ENCODE measurements around the gene NANOGP8.
"Not testable (repeated sequence)": the region's sequence is repeated elsewhere in the genome, so short reads cannot be mapped to it uniquely, and the experiment has no call there.

Gene NANOGP8

GRCh38 chr15:35092311-35092710 is 7.2 kb upstream of the NANOGP8 start:
- DNase-seq = no peak

- DNase-seq = no peak
Measured at GRCh38 chr15:35090104-35090807, 5.2 kb upstream of the NANOGP8 start.

DNA sequence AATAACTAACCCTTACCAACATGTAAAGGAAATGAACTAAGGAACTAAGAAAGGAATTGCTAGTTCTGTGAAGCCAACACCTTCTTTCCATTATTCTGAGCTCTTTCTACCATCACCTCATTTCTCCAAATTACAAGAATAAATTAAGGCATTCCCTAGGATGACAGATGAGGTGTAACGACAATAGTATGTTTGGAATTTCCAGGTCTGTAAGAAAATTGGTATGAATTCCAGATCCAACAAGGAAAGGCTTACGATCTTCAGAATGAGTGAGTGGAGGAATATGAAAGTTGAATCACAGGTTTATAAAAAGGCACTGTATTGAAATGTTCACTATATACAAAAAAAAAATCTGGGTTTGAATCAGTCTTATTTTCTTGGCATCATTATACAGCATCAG is 4.5 kb upstream of the NANOGP8 start:
- DNase-seq = no peak

DNA sequence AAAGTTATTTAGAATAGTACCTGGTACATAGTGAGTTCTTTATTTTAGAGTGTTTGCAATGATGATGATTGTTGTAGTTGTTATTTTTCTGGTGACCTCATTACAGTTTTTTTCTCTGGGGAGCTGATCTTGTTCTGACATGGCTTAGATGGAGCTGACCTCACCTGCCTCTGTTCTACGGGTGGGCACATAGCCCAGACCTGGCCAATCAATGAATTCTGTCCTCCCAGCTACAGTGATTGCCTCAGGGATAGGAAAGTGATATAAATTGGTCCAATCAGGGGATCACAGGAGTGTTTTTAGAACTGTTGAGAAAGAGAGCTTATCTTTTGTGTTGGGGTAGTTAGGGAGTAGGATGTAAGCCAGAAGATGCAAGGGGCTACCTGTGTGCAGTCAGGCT is 3.2 kb upstream of the NANOGP8 start:
- DNase-seq = no peak

DNA sequence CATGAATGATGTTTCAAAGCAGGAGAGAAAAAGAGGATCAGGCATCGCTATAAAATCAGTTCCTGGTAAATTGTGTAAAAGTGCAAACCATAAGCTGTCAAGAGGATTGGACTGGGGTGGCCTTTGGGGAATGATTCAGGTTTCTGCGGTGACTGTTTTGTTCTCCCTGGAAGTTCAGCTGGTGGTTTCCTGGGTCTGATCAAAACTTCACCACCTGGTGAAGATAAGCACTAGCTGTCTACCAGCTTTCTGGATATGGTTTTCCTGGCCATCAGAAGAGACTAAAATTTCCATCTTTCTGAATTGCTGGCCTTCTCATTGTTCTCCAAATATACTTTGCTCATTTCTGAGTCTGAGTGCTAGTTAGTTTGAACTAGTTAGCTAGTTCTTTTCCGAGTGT is 2.7 kb upstream of the NANOGP8 start:
- no peak for DNase-seq

DNA sequence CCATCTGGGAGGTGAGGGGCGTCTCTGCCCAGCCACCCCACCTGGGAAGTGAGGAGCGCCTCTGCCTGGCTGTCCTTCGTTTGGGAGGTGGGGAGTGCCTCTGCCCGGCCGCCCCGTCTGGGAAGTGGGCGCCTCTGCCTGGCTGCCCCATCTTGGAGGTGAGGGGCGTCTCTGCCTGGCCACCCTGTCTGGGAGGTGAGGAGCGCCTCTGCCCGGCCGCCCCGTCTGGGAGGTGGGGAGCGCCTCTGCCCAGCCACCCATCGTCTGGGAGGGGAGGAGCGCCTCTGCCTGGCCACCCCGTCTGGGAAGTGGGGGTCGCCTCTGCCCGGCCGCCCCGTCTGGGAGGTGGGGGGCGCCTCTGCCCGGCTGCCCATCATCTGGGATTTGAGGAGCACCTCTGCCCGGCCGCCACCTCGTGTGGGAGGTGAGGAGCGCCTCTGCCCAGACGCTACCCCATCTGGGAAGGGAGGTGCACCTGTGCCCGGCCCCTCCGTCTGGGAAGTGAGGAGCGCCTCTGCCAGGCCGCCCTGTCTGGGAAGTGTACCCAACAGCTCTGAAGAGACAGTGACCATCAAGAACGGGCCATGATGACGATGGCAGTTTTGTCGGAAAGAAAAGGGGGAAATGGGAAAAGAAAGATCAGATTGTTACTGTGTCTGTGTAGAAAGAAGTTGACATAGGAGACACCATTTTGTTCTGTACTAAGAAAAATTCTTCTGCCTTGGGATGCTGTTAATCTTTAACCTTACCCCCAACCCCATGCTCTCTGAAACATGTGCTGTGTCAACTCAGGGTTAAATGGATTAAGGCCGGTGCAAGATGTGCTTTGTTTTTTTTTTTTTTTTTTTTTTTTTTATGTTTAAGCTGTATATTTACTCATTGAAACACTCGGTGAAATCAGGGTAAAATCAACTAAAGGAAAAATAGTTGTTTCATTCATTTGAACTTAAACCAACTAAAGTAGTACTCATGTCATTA is 2.4 kb downstream of the NANOGP8 start:
- DNase-seq = not testable (repeated sequence)

- DNase-seq = not testable (repeated sequence)
Measured at GRCh38 chr15:35081626-35082365, 3.3 kb downstream of the NANOGP8 start.

DNA sequence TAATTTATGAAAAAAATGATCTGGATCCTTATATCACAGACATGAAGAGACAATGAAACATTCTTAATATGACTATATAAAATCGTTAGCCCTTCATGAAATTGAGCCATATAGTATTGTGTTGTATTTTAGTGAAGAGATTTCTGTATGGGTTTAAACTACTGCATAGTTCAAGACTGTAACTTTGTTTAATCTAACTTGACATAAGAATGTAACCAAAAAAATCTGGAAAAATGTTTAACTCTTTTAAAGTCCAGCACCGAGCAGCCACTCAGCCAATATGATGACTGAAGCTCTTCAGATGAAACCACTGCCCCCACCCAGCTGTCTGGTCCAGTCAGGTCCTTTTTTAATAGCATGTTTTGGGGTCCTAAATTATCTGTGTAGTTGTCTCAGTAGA is 4.9 kb downstream of the NANOGP8 start:
- DNase-seq = no peak

GRCh38 chr15:35078221-35078915 is 6.7 kb downstream of the NANOGP8 start:
- peak; percentile 5 for DNase-seq

GRCh38 chr15:35071106-35071505 is 14.0 kb downstream of the NANOGP8 start:
- DNase-seq = no peak

GRCh38 chr15:35068846-35069475 is 16.1 kb downstream of the NANOGP8 start:
- no peak for DNase-seq

GRCh38 chr15:35067496-35068347 is 17.4 kb downstream of the NANOGP8 start:
- DNase-seq = no peak

DNA sequence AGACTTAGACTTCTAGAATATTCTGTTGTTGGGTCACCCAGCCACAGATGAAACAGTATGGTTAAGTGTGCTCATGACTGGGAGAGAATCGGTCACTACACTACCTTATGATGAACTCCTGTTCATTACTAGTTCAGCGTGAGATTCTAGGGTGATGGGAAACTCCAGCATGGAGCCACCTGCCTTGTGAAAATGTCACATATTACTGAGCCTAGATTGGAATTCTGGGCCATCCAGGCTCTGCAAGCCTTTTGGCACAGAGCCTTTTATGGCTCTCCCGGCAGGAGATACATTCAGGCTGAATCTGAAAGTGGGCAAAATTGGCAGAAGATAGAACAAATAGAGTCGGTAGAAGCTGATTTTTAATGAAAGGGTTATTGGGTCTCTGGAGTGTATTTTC is 19.0 kb downstream of the NANOGP8 start:
- DNase-seq = no peak

DNA sequence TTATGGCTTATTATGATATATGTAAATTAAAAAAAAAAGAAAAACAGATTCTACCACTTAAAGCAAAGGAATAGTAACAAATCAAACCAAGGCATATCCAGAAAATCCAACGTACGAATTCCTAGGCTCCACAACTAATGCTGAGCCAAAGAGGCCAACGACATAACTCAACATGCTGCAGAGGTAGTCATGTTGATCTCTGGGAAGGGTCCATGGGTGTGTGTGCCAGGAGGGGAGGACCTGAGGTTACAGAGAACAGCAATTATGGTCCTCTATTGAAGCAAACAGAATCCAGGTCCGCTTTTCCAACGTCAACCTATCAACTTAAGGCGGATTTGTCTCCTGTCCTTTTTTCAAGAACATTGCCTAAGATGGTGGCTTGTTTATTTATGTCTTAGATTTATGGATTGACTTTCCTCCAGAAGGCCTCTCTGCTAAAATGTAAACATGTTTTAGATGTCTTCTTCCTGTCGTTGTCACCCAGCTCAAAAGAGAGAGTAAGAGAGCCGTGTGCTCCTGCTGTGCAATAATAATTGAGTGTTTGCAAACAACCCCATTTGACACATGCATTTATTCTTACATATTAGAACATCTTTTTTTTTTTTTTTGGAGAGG is 20.4 kb downstream of the NANOGP8 start:
- no peak for DNase-seq

GRCh38 chr15:35062738-35063099 is 22.4 kb downstream of the NANOGP8 start:
- DNase-seq = no peak

DNA sequence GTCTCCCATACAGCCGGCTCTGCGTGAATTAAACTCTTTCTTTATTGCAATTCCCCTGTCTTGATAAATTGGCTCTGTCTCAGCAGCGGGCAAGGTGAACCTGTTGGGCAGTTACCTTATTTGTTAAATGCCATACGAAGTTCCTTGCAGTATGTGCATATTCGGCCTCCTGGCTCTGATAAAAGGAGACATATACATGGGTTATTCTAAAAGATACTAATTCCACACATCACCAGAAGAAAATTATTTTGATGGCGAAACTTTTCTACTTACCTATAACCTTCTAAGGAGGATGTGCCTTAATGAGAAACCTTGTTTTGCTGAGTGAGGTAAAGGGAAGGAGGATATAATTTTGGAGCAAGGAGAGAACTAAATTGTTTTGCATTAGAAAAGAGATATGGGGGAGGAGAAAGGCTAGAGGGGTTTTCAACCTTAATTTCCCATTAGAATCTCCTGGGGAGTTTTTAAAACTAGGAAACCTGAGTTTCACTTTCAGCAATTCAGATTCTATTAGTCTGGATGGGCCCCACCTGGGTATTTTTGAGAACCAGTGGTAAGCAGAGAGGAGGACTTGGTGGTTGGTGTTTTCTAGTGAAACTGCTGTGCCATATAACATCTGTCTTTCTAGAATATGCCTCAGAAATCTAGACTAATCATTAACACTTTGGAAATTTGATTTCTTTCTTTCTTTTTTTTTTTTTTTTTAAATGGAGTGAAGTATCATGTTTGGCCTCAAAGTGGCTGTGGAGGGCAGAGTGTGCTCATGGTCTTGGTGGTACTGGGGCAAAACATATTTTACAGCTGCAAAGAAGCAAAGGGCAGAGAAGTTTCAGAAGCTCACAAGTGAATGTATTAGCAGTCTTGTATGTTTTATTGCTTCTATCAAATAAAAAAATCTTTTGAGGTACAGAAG is 23.0 kb downstream of the NANOGP8 start:
- no peak for DNase-seq

DNA sequence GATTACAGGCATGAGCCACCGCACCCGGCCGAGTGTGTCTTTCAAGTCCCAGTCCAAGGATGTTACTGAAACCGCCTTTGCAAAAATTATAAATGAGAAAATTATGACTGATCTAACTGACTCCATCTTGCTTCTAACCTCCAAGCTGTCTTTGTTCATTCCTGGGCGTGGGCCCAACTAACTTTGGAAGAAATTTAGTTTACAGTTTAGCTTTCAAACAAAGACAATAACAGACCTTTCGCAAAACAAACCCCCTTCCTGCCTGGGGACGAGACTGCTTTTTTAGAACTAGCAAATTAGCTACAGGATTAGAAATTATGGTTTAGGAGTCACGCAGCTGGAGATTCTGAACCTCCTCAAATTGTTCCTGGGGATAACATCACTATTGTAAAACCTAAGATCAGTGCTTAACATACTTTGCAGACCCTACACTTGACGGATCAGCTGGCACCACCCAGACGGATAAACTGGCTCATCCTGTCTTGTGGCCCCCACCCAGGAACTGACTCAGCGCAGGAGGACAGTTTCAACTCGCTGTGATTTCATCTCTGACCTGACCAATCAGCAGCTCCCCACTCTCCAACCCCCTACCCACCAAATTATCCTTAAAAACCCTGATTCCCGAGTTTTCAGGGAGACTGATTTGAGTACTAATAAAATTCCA is 23.8 kb downstream of the NANOGP8 start:
- DNase-seq = no peak

GRCh38 chr15:35060591-35060990 is 24.5 kb downstream of the NANOGP8 start:
- no peak for DNase-seq

DNA sequence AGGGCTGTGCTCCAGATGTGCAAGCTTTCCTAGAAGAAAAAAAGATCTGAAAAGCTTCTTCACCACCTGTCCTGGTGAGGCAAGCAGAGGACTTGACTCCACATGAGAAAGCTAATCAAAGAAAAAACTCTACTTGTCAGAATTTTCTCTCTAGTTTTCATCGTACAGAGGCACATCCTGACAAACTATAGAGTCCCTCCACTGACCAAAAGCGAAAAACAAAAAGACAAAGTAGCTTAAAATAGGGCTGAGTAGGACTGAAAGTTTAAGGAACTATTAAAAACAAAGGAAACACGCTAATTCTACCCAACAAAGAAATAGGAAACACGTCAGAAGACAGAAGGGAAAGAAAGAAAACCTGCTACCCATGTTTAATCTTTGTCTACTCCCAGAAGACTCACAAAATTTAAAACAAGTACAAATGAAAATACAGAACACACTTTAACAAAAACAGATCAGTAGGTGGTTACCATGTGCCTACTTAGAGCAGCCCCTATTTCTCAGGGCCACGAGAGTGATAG is 26.5 kb downstream of the NANOGP8 start:
- no peak for DNase-seq
